ENCODE measurements around the gene HIBCH.

HIBCH gene

DNA sequence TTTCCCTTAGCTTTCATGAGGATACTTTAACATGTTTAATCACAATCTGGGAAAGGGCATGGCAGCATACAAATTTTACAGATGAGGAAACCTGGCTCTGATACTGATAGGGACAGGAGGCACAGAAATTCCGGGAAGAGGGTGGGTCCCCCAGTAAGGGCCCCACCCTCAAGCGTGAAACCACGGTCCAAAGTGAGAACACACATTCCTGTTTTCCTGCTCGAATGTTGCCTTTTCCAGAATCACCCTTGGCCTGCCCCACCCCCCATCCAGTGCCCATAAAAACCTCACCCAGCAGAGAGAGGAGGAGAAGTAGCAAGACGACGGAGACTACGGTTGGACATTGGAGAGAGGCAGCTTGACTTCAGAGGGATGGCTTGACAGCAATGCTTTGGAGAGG, 98.2 kb downstream of the HIBCH start:
- DNase-seq: no peak

DNA sequence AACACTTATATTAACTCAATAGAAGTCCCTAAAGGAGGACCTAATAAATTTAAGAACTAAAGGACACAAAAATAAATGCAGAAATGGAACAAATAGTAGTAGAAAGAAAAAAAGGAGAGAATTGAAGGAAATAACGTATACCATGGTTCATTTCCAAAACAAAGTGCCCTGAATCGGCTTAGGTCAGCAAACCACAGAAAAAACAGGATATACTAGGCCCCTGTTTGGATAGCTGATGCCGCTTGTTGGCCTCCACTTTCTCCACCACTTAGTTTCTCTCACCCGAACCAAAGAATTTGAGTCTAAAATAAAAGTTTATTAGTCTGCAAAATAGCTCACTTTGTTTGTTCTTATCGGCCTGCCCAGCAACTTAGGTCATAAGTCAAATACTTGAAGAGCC, 100.4 kb downstream of the HIBCH start:
- no peak for DNase-seq

DNA sequence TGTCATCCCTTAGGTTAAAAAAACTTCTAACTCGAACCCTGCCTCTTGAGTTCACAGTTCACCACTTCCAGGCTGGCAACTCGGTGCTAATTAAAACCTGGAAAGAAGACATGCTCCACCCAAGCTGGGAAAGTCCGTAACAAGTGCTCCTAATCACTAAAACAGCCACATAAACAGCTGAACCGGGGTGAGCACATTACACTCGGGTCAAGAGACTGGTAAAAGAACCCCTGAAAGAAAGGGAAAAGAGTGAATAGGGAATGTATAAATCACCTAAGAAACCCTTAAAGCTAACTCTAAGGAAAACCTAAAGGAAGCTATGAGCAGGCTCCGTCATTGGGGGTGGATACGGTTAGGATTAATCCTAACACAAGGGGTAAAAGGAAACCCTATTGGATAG, 102.0 kb downstream of the HIBCH start:
- no peak for DNase-seq

DNA sequence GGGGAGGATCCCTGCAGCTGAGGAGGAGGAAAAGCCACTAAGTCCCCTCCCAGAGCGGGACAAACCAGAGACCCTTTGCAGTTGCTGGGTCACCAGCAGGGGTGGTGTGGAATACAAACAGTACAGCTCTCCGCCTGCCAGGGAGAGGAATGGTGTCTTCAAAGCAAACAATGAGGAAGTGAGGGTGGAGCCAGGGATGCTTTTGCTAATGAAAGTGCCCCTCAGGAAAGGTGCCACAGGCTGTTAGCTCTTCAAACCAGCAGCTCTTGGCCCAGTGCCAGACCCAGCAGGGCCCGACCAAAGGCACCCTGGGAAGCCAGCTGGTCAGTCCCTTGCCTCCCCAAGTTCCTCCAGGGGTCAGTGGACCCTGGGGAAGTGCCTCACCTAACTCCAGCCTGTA, 102.8 kb downstream of the HIBCH start:
- no peak for DNase-seq

DNA sequence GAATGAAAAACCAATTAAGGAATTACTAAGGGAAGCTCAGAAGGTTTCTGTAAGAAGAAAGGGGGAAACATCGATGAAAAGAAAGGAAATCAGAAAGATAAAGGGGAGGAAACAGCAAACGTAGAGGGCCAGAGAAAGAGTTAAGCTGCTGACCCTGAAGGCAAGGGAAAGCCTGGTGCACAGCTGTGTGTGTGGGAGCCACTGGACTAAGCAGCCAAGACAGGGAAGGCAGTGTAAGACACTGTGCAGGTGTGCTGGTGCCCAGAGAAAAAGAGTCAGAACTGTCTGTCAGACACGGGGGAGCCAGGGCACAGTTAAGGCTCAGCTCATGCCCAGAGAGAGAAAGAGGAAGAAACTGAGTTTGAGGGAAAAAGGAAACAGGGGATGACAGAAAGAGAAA, 104.0 kb downstream of the HIBCH start:
- DNase-seq: no peak

DNA sequence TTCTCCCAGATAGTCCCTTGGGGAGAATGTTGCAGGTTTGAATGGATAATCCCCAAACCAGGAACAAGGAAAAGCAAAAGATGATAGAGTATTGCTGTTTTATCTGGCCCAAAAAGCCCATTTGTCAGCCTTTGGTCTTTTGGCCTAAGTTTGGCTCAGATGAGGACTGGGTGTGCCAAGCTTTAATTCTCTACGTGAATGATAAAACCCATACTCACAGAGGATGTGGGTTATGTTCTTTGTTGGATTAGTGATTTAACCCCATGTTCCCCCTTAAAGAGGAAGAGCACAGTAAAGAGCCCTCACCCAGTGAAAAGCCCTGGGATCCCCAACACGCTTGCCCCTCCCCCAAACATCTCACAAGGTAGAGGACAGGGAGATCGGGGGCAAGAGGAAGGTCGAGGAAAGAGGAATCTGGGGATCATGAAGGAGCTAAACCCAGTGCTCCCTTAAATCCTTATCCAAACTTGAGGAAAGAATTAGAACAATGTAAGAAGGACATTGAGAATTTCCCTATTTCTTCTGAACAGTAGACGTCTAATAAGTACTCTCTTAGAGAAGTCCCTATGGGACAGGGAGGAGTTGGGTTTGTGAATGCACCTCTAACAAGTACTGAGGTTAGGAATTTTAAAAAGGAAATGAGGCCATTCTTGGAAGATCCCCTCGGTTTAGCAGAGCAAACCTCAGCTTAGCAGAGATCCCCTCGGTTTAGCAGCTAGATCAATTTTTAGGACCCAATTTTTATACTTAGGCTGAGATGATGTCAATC, 105.0 kb downstream of the HIBCH start:
- DNase-seq: no peak

DNA sequence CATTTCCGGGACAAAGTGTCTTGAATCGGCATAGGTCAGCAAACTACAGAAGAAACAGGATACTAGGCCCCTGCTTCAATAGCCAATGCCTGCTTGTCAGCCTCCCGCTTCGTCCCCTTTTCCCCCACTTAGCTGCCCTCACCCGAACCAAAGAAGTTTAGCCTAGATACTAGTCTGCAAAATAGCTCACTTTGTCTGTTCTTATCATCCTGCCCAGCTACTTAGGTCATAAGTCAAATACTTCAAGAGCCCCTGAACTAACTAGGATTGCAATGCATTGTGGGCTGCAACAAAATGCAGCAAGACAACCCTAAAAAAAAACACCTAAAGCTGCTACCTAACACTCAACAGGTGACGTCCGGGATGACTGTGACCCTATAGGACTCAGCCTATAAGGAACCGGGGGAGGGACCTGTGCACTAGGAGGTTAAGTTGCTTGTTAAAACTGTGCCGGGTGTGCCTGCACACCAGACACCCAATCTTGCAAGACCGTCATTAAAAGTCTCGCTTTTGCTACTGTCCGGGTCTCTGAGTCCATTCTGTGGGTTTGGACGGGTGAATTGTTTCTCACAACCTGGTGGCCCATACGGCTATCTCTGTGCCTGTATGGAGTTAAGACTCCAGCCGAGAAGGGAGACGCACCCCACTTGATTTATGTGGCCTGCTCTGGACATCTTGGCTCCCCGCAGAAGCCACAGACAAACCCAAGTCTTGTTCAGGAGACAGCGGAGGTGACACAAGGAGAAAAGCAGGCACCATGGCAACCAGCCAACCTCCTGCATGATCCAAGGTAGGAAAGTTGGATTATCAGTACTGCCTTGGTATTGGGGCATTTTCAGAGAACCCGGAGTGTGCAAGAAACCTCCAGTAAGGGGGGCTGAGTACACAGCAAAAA, 105.9 kb downstream of the HIBCH start:
- no peak for DNase-seq

DNA sequence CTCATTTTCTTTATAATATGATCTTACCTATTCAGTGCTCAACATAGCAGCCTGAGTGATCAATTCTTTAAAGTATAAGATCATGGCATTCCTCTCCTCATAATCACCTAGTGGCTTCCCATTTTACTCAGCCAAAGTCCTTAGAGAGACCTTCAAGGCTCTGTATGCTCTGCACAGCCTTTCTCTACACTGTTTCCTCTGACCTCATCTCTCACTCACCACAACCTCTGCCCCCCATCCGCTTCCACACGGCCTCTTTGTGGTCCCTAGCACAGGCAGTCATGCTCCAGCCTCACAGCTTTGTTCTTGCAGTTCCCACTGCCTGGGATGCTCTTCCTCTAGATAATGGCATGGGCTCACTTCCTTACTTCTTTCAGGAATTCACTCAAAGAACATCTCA, 109.2 kb downstream of the HIBCH start:
- DNase-seq: no peak

DNA sequence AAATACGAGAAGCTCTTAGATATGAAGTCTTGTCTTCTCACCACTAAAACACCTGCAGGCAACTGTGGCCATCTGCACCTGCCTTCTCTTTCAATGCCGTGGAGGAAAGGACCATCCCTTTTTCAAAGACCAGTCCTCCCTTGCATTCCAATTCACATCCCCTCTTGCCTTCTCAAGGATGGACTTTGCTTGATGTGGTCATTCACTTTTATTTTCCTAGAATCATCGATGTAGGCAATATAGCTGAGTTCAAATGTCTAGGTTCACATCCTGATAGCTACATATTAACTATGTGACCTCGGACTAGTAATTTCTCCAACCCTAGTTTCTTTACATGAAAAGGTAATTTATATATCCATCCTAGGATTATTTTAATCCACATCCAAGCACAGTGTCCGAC, 110.1 kb downstream of the HIBCH start:
- no peak for DNase-seq

DNA sequence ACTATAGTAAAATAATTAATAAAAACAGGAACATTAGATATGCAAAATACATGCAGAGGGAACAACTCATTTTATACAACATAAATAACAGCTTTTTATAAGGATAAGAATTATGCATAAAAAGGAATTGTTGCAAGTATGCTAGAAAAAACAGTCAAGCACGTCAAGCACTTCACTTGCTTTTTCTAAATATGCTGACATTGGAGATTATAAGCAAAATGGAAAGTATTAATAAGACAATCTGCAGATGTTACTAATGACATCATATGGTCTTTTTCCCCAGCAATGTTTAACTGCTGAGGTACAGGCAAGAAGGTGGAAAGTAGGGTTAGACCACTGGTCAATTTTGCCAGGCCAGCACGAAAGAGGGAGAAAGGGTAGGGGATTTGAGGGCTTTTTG, 111.7 kb downstream of the HIBCH start:
- DNase-seq: no peak

DNA sequence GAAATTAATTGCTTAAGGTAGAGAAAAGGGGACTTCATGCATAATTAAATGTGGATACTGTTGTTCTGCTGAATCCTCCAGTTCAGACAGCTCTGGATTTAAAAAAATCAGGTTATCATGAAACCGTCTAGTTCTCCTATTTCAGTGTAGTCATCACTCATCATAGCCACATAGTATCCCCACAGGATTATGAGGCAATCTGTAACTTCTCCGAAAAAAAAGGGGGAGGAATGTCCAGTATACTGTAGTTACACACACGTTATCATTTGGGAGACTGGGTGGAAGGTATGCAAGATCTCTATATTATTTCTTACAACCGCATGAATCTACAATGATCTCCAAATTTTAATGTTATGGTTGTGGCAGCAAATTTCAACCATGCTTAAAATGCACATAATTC, 114.0 kb downstream of the HIBCH start:
- DNase-seq: no peak

DNA sequence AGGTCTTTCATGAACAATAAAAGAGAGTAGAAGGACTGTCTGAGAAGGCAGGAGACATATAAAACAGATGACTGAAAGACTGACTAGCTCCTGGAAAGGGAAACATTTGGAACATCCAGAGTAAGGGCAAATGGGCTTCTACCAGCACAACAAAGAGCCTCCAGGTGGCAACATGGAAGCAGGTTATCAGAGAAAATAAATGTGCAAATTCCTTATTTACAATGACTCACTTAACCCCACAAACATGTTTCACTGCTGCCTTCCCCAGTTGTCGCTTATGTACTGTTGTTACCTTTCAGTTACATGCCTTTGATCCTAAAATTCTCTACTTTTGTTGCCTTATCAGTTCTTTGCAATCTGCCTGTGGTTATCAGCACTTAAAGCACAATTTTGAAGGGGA, 117.0 kb downstream of the HIBCH start:
- DNase-seq: no peak

DNA sequence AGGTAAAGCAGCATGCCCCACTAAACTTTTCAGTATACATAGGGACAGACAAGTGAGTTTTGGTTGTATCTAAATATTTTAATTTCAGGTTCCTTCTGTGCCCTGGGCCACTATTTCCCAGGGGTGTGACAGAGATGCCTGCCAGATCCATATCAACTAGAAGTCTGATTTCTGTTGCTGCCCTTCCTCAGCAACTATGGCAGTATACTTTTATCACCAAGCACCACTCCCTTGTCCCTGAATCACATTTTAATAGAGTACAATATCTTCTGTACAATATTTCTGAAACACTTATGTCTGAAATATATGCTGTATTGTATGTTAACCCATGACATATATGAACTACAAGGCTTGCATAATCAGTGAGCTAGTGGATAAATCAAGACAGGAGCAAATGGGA, 117.6 kb downstream of the HIBCH start:
- no peak for DNase-seq

DNA sequence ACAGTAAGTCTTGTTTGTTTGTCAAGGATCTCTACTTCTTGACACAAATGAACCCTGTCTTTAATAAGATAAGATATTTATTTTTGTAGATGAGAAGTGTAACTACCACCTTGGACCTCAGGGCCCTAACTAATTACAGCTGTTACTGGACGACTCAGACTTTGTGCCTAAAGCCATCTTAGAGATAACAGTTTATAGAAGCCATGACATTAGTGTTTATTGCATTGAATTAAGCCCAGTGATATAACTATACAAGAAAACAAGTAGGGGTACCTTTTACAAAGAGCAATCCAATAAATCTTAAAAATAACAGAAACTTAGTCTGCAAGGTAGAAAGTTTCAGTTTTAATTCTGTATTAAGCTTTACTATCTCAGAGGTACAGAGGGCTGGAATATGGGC, 119.0 kb downstream of the HIBCH start:
- DNase-seq: no peak

DNA sequence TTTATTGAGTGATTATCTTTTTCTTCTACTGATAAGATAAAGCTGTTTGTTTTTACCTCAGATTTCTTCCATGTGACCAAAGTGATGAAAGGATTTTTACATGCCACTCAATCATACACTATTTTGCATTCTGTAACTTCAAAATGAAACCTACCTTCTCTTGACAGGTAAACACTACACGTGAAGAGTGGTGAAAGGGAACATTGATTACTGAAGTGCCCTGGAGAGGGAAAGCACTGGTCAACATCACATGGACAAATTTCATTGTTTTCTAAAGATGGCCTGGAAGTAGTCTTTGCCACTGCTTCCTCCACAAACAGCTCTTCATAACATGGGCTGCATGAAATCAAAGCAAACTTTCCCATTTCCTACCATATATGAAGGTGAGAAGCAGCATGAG, 120.1 kb downstream of the HIBCH start:
- DNase-seq: no peak

DNA sequence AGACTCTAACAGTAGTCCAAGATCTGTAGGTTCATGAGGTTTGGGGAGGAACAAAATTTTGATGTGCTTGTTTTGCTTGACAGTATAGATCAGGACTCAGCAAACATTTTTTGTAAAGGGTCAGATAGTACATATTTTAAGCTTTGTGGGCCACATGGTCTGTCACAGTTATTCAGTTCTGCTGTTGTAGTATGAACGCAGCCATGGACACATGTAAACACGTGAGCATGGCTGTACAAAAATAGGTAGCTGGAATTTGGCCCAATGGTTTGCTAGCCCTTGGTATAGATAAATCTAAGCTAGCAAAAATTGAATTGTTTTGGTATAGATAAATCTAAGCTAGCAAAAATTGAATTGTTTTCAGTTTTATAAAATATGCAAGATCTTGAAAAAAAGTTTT, 120.5 kb downstream of the HIBCH start:
- DNase-seq: no peak

DNA sequence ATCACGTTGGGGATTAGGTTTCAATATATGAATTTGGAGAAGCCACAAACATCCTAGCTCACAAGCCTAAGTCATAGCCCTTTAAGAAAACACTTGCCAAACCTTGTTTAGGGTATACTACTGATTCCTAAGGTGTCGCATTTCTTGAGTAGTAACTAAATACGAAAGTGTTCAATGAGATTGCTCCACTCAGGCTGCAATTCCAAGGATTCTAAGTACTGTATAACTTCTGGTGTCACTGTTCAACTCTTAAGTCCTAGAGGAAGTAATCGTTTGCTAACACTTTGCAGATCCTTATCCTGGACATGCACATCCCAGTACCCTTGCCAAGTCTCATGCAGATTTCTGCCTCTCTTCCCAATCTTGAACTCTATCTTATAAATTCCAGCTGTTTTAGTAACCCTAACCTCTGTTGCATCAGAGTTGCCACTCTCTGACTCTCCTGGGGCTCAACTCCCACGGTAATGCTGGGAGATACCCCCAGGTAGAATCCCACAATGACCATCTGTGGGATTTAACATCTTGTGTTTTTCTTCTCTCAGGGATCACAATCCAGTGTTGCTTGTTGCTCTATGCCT, 122.4 kb downstream of the HIBCH start:
- no peak for DNase-seq

DNA sequence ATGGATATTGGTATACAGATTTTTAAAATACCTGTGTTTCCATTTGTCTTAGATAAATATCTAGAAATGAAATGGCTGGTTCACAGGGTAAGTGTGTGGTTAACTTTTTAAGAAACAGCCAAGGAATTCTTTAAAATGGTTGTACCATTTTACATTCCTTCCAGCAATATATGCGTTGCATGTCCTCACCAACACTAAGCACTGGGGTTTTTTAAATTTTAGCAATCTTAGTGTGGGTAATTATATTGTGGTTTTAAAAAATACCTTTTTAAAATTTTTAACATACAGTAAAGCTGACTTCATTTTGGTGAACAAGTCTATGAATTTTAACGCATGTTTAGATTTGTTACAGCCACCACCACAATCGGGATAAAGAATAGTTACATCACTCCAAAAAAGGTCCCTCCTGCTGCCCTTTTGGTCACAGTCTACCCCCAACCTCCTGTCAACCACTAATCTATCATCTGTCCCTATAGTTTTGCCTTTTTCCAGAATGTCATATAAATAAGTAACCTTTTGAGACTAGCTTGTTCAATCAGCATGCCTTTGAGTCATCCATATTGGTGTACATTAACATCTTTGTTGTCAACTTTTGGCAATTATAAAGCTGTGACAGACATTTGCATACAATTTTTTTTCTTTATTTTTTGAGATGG, 129.0 kb downstream of the HIBCH start:
- DNase-seq: no peak

DNA sequence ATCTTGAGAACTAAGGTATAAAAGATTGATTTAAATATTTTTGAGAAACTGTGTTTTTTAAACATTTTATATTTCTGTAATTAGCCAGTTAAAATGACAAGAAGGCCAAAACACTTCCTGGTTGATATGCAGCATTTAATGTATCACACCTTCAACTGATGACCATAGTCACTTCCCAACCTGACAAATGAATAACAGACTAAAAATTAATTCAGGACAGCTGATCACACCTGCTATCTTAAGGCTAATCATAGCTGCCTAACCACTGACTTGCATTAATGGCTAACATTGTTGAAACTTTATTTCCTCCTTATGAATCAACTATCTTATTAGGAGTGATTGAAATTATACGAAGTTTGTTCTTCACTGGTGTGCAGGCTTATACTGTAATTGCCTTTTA, 131.3 kb downstream of the HIBCH start:
- no peak for DNase-seq

DNA sequence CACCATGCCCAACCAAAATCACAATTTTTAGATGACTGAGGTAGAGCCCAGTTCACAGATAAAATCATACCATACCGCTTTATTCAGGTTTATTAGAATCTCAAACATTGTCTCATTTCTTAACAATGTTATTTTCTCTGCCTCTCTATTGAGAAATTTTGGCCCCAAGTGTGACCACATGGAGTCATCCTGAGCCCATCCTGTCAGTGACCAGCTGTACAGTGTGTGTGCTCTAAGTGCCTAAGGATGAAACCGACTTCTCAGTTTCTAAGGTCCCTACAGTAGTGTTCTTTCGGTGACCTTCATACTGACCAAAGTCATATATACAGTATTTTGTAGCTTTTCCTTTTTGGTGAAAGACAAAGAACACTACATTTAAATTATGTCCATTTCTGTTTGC, 133.4 kb downstream of the HIBCH start:
- DNase-seq: no peak

DNA sequence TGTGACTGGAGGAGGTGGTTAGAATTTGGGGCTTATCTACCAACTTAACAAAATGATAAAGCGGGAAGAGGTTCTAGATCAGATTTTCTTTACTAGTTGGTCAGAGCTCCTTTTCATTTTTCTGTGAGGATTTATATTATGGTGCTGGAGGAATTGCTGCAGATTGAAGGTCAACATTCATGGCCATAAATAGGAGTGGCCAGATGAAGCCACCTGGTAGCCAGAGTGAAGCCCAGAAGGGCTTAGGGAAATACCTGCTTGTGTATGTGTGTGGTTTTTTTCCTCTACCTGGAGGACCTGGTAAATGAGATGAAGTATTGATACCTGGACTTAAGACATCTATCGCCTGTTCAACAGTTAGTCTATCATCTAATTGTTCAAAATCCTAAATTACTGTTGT, 134.2 kb downstream of the HIBCH start:
- DNase-seq: no peak

DNA sequence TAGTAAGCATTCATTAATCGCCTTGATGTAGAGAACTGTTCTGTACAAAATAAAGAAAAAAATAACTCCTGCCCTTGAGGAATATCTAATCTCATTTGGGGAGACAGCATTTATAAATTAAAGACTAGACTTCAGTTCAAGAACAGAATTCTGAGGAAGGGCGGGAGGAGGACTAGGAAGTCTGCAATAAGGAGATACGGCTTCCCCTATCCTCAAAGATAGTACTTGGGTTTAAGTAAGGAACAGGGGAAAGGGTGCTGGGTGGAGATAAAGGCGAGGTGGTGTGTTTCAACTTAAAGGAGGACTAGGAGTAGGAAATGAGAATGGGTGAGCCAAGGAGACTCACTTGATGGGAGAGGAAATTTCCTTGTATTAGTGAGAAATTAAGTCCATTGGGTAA, 135.2 kb downstream of the HIBCH start:
- no peak for DNase-seq

DNA sequence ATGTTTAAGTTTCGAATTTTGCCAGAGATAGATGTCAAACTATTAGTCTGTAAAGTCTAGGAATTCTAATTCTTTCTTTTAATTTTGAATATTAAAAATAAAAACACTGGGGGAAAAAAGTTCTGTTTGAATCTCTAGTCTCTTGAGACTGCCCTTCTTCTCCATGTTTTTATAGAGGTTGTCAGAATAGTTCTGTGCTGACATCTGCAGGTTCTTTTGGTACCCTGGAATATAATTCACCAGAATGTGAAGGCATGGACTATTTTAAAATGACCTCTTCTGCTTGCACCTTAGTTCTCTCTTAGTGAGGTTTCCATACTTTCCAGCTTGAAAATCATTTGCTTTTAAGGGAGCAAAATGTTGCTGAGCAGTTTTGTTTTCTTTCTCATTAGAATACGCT, 136.1 kb downstream of the HIBCH start:
- no peak for DNase-seq

DNA sequence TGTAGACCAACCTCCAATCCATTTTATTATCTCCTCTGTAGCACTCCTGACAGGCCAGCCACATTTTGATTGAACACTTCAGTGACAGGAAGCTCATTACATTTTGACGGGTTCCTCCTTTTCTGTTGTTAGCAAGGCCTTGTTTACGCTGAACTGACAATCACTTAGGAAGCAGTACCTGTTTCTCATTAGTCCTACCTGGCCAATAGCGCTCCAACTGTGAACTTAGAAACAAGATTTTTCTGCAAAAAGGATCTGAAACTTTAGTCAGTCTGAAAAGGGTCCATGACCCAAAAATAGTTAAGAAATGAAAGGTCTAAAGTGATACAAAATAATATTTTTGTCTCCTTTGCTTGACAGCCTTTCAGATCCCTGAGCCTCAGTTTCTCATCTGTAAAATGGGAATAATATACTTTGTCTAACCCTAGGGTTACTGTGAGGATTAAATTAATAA, 137.5 kb downstream of the HIBCH start:
- no peak for DNase-seq
